NCI-H1048 (cell line): ENCODE results near the gene ATAT1.

Experiments
- DNase-seq: peaks from one replicate; lab custom pipeline; 2025; lab: John Stamatoyannopoulos, UW

Gene ATAT1

DNA sequence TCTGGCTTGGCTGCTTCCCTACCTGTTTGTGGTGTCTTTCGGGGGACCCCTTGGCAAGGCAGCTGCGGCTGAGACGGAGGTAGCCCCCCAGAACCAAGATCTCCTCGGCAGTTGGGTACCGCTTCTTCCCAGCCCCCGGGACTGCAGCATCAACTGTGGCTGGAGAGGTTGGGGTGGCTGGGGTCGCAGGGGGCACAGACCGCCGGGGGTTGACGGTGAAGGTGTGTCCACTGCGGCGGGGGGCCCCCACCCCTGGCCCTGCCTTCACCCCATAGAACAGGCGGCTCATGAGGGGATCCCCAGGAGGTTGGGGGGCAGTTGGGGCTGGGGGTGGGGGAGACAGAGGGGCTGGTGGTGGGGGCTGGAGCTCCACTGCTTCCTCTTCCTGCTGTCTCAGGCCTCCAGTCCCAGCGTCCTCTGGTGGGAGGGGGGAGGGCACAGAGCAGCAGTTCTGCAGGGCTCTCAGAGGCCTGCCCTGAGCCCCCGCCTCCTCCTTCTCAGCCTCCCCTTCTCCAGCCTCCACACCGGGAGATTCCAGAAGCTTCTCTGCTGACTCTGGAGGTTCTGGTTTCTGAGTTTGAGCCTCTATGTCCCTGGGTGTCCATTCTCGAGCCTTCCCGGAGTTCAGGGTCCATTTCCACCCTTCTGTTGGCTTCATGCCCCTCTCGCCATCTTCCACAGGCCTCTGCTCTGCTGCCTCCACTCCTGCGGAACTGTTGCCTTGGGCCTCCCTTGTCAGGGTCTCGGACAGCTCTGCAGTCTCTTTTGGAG lies 57.9 kb downstream of the ATAT1 start:
- no peak for DNase-seq

DNA sequence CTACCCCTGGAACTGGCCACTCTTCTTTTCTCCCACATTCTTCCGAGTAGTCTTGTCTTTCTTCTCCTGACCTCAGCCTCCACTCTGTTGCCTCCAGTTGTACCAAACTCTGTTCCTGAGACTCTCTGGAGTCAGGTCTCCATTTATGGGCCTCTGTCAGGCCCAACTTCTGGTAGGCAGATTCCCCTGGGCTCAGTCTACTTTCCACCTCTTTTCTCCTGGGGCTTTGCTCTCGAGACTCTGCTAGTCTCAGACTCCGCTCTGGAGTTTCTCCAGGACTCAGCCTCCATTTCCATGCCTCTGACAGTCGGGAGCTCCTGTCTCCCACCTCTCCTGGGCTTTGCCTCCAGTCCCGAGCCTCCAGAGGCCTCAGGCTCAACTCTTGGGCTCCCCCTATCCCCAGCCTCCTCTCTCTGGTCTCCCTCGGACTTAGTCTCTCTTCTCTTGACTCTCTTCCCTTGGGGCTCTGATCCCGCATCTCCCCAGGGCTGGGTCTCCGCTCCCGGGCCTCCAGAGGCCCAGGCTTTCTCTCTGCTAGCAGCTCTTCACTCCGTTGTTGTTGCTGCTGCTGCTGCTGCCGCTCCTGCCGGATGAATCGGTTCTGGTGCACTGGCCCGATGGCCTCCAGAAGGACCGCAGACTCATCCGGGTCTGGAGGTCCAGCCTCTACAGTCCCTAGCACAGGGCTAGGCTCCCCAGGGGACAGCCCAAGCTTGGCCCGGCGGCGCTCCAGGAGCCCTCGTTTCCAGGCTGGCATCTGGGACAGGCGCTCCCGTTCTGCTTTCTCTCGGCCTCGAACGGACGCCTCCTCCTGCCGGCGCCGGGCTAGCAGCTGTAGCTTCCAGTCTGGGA lies 58.7 kb downstream of the ATAT1 start:
- DNase-seq = no peak

DNA sequence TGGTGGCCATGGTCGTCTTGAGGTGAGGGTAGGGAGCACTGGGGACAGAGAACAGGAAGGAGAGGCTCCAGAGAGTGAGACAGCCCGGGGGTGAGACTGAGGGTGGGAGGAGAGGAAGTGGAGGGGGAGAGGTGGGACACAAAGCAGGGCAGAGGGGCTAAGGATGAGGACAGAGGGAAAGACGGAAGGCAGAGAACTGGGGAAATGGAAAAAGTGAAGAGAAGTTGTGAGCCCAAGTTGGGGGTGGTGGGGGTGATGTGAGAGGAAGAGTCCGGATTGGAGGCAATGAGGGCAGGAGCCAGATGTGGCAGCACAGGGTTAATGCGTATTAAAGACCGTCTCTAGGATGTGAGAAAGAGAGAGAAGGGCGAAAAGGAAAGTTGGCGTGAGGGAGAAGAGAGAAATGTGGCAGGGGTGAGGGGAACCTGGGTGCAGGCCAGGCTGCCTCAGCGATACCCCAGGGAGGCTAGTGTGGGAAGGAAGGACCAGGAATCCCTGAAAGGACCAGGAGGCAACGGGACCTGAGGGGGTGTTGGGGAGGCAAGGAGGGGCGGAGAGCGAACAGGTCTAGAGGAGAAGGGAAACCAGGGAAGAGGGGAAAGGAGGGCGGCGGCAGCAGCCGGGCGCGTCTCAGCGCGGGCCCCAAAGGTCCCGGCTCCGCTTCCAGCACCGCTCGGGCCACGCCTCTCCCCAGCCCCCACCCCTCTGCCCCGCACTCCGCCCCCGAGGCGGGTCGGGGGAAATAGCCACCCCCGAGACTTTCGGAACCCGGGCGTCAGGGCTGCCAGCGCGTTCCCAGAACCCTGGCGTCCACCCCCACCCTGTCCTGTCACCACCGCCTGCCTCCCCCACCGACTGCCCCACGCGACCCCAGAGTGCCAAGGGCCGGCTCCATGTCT lies 59.6 kb downstream of the ATAT1 start, which contains the start of gene PPP1R18:
PPP1R18 (minus strand) TSS at position 637 of the 899 bp plus-strand sequence; CDS start at position 10, 627 bp downstream.
- no peak for DNase-seq

DNA sequence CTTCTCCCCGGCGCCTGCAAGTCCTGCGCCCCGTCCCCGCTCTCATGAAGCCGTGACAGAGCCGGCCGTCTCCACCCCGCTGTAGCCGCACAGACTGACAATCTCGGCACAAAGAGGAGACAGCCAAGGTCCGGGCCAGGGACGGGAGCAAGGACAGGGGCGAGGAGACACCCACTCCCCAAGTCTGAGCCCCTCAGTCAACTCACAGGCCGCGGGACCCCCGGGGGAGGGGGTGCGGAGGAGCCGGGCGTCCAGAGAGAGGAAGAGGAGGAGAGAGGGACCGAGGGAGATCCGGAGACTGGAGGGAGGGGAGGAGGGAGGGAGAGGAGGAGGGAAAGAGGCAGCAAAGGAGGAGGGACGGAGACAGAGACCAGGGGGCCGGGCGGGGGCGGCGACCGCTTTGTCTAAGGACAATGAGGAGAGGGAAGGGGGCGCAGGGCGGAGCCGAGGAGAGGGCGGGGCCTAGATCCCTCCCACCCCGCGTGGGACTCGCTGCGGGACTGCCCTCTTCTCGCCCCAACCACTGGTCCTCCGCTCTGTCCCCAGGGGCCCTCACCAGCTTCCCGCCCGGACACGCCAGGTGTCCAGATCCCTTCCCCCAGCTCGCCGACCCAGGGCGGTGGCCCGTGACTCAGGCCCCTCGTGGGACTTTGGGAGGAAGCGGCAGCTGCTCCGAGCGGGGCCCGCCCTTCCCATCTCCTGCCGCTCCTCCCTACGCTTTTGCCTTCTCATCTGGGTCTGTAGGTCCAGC lies 60.4 kb downstream of the ATAT1 start:
- DNase-seq = peak; percentile 62

DNA sequence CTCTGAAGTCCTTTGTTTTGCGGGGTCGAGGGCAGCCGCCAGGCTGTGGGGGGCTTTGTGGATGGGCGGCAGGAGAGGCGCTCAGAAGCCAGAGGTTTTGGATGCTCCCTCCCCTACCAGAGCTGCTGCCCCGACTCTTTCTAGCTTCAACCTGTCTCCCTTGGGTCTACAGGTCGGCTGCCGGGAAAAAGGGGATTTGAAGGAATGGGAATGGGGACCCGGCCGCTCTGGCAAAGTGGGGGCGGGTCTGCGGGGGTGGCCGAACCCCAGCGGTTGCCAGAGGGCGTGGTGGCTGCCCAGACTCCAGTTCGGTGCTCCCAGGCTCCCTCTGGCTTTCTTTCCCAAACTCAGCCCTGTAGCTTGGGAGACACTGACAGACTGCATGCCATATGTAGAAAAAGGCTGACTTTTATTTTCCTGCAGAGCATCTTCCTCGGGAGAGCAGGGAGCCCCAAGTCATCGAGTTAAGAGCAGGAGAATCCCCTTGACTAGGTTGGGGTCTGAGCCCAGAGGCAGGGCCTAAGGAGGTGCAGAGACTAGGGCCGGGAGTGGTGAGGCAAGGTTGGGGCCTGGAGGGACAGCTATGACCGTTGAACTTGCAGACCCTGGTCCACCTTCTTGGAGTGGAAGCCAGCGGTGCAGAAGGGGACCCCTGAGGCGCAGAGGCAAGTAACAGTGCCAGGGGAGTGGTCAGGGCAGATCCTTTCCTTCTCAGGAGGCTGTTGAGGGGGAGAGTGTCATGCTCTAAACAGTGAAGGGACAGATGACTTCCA lies 61.2 kb downstream of the ATAT1 start:
- no peak for DNase-seq

DNA sequence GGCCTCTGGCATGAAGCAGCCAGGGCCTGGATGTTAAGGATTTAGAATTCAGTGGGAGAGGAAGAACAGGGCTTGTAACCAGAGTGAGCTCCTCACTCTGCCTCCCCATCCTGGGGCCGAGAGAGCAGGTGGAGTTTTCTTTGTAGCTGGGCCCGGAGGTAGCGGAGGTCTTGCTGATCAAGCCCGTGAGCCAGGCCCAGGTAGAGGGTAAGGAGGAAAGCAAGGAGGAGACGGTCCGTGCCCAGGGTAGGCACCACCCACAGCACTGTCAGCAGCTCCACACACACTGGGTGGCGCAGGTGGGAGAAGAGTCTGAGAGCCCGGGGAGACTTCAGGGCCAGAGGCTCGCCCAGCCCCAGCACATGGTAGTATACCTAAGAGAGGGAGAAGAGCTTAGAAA lies 61.9 kb downstream of the ATAT1 start:
- DNase-seq = no peak

DNA sequence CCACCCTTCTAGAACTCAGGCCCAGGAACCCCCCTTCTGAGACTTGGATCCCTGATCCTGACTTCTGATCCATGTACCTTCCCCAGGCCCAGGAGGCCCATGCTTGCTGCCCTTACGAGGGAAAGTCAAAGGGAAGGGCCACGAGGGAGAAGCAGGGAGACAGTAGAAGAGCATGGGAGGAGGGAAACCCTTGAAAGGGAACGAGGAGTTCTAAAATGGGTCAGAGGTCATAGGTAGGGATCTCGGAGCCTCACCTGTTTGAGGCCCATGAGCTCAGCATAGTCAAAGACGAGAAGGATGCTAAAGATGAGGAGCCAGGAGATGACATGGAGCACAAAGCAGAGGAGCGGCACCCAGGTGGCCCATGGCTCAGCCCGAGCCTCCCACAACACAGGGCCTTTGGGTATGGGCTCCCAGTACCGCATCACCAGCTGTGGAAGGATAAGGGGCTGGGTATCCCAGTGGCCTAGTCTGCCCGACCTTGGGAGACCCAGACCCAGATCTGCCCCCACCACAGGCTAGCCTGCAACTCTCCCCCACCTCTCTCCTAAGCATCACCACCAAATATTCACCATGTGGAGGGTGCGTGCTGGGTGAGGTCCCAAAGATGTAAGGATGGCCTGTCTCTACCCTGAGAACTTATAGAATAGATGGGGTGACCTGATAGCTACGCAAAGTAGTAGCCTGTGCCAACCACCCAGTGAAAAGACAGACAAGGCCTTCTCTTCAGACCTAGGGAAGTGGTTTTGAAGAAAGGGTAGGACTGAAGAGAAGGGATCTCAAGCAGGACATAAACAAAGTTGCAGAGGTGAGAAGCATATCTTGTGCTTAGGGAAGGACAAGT lies 62.6 kb downstream of the ATAT1 start:
- no peak for DNase-seq

DNA sequence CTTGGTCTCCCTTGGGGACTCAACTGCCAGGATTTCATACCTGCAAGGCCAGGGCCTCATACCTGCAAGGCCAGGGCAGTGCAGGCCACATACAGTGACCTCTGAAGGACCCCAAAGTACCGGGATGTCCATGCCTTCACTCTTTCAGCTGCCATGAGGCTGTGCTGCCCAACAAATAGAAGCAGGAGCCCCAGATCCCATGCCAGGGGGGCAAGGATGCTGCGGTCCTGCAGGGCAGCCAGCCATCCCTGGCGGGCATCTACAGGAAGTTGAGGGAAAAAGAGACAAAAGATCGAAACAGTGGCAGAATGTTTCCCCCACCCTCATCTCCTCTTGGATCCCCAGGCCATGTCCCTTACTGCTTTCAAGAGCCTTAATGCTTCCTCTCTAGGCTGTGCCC lies 63.3 kb downstream of the ATAT1 start:
- no peak for DNase-seq

DNA sequence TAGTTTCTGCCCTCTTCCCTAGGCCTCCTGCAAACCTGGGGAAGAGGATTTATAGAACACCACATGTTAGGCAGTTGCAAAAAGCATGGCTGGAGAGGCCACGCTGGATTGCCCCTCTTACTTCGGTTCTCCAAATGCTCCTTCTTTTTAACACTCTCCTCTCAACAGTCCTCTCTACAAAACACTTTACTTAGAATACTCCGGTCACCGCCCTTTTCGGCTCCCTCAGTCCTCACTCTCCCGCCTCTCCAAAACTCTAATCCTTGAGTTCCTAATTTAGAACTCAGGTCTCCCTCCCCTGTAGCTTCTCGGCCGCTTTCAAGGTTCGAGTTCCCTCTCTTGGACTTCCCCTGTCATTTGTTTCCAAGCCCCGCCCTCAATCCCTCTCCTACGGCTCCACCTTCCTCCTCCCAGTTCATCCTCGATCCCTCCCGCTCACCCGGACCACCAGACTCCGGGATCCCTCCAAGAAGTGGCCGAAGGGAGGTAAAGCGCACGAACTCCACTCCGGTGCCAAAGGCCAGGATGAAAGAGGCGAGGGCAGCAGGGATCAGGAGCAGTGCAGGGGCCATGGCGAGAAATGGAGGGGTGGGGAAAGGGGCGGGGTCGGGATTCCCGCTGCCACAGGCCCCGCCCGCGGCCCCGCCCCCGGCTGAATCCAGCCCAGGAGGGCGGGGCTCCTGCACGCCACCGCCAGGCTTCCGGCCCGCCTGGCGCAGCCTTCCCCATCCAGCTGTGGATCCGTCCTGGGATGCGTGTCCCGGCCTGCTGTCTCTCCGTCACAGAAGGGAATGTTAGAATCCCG lies 63.9 kb downstream of the ATAT1 start, which contains the start of gene NRM:
NRM (minus strand) TSS at position 582 of the 805 bp plus-strand sequence; CDS start at position 572, 10 bp downstream.
- DNase-seq = peak; percentile 72

DNA sequence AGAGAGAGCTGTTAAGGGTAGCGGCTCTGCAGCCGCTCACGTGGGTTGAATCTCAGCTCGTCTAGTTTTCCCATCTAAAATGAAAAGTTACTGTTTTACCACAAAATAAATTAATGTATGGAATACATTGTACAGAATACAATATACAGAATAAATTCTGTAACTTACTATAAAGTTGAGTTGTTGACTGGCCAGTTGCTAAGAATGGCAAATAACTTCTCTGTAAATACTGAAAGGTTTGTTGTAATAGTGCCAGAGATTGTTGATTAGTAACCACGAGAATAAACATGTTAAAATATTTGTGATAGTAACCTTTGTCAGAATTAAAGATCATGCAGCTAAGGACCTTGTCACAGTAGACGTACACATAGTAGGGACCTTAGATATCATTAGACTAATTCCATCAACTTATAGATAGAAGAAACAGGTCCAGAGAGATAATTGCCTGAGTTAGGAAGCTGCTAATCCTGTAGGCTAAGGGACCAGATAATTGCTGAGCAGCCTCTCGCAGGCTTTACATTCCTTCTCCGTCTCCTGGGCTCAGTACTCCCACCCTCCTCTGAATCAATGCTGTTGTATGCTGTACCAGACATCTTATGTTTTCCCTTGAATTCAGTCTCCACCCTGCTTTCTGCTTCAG lies 64.7 kb downstream of the ATAT1 start:
- DNase-seq = no peak
